Stimulated activated CD4-positive, alpha-beta T cell treated with anti-CD3 and anti-CD28 coated beads, Interleukin-1b, Interleukin-23, amount 100 ng/mL, for 4 hours (primary cell): ENCODE results near the gene CD79B.

ENCODE experiments used
- DNase-seq, 2 donors: peaks; one replicate each; pipeline ENCODE4 v3.0.0-alpha.2; 2020; ENCODE audit warnings: low read depth in 2 of 2

CD79B gene

DNA sequence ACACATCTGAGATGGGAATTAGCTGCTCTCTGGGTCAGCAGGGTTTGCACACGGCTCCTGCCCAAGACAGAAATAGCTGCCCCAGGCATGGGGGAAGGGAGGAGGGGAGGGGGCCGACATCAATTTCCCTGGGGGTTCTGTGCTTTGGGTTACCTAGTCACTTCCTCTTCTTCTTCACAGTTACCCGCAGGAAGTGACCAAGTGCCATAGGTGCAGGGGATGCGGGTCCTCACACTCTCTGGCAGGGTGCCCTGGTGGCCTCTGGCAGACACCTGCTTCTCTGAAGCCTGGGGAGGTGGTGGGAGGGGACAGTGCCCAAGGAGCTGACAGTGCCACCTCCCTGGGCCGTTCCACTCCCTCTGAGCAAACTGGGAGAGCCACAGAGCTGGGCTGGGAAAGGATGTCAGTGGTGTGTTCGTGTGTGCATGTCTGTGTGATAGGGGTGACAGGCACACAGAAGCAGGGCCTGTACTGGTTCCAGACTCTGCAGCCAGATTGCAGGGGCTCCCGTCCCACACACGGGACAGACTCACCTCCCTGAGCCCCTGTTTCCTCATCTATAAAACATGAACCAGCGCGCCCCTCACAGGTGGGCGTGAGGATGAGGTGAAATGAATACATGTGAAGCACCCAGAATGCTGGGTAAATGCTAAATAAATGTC lies 22.4 kb upstream of the CD79B start:
- no peak for DNase-seq

- DNase-seq: no peak
Measured at GRCh38 chr17:63950940-63951907, 19.1 kb upstream of the CD79B start.

GRCh38 chr17:63949576-63950250 lies 17.6 kb upstream of the CD79B start:
- no peak for DNase-seq

- no peak for DNase-seq
Measured at GRCh38 chr17:63948521-63948920, 16.4 kb upstream of the CD79B start.

- no peak for DNase-seq
Measured at GRCh38 chr17:63947711-63948330, 15.7 kb upstream of the CD79B start.

GRCh38 chr17:63946440-63947363 lies 14.6 kb upstream of the CD79B start:
- peak; percentile 45 to 56 for DNase-seq

GRCh38 chr17:63945784-63946439 lies 13.8 kb upstream of the CD79B start:
- DNase-seq: no peak

GRCh38 chr17:63944736-63945499 lies 12.8 kb upstream of the CD79B start:
- no peak for DNase-seq

- no peak for DNase-seq
Measured at GRCh38 chr17:63943745-63944144, 11.6 kb upstream of the CD79B start.

GRCh38 chr17:63942309-63942985 lies 10.3 kb upstream of the CD79B start:
- DNase-seq: no peak

GRCh38 chr17:63941751-63942150 lies 9.6 kb upstream of the CD79B start:
- DNase-seq: no peak

DNA sequence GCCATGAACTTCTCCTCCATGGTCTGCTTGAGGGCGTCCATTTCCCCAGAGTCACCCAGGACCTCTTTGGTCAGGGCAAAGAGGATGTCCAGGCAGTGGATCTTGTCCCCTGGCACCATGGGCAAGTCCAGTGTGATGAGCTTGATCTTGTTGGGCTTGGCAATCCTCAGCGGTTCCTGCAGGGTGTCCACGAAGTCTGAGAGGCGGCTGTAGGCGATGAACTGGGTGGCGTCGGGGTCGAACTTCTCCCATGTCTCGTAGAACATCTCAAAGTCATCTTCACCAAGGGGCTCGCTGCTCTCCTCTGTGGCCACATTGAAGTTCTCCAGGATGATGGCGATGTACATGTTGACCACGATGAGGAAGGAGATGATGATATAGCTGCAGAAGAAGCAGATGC lies 9.0 kb upstream of the CD79B start:
- DNase-seq: no peak

DNA sequence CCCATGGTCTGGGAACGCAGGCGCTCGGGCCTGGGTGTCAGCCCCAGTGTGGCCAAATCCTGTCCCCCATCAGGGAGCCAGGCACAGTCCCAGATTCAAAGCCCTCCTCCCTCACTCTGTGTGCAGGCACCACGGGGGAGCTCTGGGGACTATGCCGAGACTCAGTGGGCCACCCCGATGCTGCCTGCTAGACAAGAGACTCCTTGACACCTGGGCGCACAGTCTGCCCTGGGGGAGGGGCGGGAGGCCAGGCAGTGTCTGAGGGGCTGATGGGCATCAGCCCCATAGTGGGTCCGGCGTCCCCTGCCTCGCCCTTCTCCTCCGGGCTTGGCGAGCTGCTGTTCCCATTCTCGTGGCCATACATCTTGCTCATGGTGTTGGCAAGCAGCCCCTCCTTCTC lies 8.5 kb upstream of the CD79B start:
- DNase-seq: no peak

- DNase-seq: no peak
Measured at GRCh38 chr17:63939884-63940283, 7.8 kb upstream of the CD79B start.

- DNase-seq: no peak
Measured at GRCh38 chr17:63939401-63939800, 7.3 kb upstream of the CD79B start.

- no peak for DNase-seq
Measured at GRCh38 chr17:63937920-63938319, 5.8 kb upstream of the CD79B start.

DNA sequence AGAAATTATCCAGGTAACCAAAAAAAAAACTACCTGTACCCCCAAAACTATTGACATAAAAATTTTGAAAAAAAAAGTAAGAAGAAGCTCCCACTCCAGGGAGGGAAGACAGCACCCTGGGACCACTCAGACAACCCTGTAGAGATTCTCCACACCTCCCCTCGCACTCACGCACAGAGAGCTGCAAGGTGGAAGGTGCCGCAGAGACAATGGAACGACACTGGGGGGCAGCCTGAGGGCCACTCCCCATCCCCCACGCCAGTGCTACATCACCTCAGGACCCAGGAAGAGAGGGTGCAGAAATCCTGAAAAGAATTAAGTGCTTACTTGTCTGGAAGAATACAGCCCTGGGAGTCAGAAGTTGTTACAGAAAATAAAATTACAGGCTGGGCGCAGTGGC lies 5.2 kb upstream of the CD79B start:
- no peak for DNase-seq

GRCh38 chr17:63934183-63935112 lies 2.3 kb upstream of the CD79B start:
- no peak for DNase-seq
